ENCODE results near the gene BOD1. TPM values are rescaled to one million over a fixed set of nuclear protein-coding genes. Genes with fewer than 3 reads are reported as not detected.

The BOD1 gene
- total RNA-seq, 4 donors from 2014 or later = 43.9 to 58.3 (median 48.3) TPM

DNA sequence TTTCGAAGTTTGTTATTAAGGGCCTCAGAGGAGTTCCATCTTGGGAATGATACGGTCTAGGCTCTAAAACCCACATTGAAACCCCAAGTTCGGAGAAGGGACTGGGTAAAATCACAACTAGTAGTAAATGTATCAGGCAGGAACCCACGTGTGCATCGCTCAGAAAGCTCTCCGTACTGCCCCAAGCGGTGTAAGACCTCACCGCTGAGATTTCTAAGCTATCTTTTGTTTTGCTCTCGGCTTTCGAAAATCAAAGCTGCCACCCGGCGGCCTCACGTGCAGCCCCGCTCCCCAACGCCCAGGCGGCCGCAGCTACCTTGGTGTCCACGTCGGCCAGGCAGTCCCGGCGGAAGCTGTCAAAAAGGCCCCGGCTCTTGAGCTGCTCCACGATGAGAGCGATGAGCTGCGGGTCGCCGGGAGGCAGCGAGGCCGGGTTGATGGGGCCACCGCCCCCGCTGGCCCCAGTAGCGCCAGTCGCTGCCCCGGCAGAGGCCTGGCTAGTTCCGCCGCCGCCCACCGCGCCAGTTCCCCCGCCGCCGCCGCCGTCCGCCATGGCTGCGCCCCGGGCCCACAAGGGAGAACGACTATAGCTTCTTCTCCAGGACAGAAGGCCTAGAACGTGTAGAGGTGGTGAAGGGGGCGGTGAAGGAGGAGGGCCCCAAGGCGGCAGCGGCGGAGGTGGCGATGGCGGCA lies 420 bp downstream of the BOD1 start:
- intact Hi-C loops (cut with DNase I) = loop anchor here (5.0 kb wide), 1 partner anchor 271 kb away; the partner anchor contains the start of gene CPEB4
- under 1% methylated on average over 36 of the region's 55 CpGs for WGBS
- H3K4me1 ChIP-seq = peaks cover 22 to 54% (median 47%) of the 10 kb centered on the region in 4 donors

DNA sequence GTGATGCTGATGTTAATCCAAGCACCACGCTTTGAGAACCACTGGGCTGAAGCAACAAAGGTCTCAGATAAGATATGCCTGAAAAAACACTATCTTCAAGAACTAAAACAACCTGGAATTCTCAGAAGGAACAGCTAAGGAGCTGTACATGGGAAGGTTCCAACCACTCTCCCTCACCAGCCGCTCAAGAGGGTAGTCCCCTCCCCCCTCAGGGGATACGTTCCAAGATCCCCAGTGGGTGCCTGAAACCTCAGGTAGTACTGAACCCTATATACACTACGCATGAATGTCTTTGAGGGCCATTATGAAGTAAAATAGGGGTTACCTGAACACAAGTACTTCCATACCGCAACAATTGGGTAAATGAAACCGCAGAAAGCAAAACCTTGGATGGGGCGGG lies 1.9 kb downstream of the BOD1 start:
- TF ChIP-seq POLR2AphosphoS5 (IDR thresholded peaks at IDR 0.05) (no peak), EP300 (IDR thresholded peaks at IDR 0.05) (no peak), POLR2A (IDR thresholded peaks at IDR 0.05; ENCODE audit: low read depth) (no peak)
- TF ChIP-seq, protein P1, sequence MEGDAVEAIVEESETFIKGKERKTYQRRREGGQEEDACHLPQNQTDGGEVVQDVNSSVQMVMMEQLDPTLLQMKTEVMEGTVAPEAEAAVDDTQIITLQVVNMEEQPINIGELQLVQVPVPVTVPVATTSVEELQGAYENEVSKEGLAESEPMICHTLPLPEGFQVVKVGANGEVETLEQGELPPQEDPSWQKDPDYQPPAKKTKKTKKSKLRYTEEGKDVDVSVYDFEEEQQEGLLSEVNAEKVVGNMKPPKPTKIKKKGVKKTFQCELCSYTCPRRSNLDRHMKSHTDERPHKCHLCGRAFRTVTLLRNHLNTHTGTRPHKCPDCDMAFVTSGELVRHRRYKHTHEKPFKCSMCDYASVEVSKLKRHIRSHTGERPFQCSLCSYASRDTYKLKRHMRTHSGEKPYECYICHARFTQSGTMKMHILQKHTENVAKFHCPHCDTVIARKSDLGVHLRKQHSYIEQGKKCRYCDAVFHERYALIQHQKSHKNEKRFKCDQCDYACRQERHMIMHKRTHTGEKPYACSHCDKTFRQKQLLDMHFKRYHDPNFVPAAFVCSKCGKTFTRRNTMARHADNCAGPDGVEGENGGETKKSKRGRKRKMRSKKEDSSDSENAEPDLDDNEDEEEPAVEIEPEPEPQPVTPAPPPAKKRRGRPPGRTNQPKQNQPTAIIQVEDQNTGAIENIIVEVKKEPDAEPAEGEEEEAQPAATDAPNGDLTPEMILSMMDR (IDR thresholded peaks at IDR 0.05) = no peak
- WGBS = 88% methylated on average over 7 of the region's 7 CpGs
- Histone ChIP-seq H3K4me1 (peaks cover 22 to 54% (median 47%) of the 10 kb centered on the region in 4 donors), H3K4me3 (peak overlapping the region; percentile 76 to 99 (median 92)), H3K27ac (replicated peaks in 1 of 4) (no peak overlapping the region), H3K36me3 (peaks cover 13 to 37% (median 26%) of the 10 kb centered on the region in 4 donors), H3K9me3 (no peaks in the 10 kb centered on the region), H3K27me3 (no peaks in the 10 kb centered on the region)
- intact Hi-C loops (cut with DNase I) = no loop called here
- no peak for DNase-seq (ENCODE audit: extremely low spot score)

More for the DNA sequence above, 420 bp downstream of the BOD1 start:
- Histone ChIP-seq H3K27ac (replicated peaks in 1 of 4) (peak overlapping the region; percentile 94 to 98 (median 96)), H3K4me3 (peak overlapping the region; percentile 76 to 99 (median 92)), H3K9me3 (no peaks in the 10 kb centered on the region), H3K27me3 (no peaks in the 10 kb centered on the region), H3K36me3 (peaks cover 6 to 23% (median 13%) of the 10 kb centered on the region in 4 donors)
- peak; percentile 92 for DNase-seq (ENCODE audit: extremely low spot score)
- TF ChIP-seq POLR2A (IDR thresholded peaks at IDR 0.05; ENCODE audit: low read depth) (no peak), POLR2AphosphoS5 (IDR thresholded peaks at IDR 0.05) (peak in 1 of 2 donors; percentile 40)
- TF ChIP-seq, protein P1 (IDR thresholded peaks at IDR 0.05) = peak; percentile 59 to 72 (median 63)

DNA sequence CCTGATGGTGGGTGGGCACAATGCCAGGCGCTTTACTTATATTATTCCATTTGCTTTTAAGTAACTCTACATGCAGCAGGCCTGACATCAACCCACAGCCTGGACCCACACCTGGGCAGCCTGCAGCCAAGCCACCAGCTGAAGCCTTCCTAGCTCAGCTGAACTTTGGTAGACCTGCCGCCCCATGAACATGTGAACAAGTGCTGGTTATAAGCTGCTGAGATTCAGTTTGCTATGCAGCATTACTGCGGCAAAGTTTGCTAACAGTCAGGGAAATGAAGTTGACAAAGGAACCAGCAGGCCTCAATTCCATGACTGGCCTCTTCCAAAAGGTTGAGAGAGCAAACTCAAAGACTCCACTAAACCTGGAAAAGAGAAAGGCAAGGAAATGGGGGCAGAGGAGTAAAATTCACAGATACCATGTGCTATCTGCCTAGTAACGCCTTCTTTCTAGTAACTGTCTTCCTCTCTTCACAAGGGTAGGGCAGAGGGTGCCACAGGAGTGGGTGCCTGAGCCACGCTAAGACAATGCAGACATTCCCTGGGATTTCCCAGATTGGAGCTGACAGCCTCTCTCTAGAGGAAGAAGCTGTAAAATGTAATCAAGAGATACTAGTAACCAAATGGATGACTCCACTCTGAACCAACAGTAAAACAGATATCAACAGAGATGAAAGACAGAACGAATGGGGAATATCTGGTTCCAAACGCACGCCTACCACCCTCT lies 2.9 kb downstream of the BOD1 start:
- WGBS = 85% methylated on average over 8 of the region's 8 CpGs
- peaks cover 20 to 47% (median 33%) of the 10 kb centered on the region in 4 donors for H3K36me3 ChIP-seq

DNA sequence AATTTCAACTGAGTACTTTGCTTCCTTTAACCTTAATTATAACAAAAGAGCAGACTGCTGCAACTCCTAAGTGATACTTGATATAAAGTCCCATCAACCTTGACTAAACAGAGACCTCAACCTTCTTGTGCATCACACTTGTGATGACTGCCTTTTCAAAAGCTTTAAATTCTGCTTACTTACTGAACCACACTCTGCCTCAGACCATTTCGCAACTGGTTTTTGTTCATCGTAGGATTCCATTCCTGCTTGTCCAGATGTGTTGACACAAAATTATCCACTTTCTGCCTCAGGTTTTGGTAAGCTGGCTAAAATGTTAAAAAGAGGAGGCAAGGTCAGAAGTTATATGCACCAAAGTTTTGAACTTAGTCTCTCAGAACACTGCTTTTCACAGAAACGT lies 3.5 kb downstream of the BOD1 start:
- 71% methylated on average over 3 of the region's 3 CpGs for WGBS
- Histone ChIP-seq H3K36me3 (peaks cover 24 to 54% (median 39%) of the 10 kb centered on the region in 4 donors), H3K9me3 (no peaks in the 10 kb centered on the region), H3K4me1 (peaks cover 22 to 54% (median 43%) of the 10 kb centered on the region in 4 donors), H3K27ac (replicated peaks in 1 of 4) (no peak overlapping the region), H3K4me3 (no peak overlapping the region), H3K27me3 (no peaks in the 10 kb centered on the region)
- intact Hi-C loops (cut with DNase I) = no loop called here
- no peak for DNase-seq (ENCODE audit: extremely low spot score)
- TF ChIP-seq, protein P1 (IDR thresholded peaks at IDR 0.05) = no peak
- TF ChIP-seq EP300 (IDR thresholded peaks at IDR 0.05) (no peak), POLR2A (IDR thresholded peaks at IDR 0.05; ENCODE audit: low read depth) (no peak), POLR2AphosphoS5 (IDR thresholded peaks at IDR 0.05) (no peak)

More for the DNA sequence above, 2.9 kb downstream of the BOD1 start:
- no peak overlapping the region for H3K27ac ChIP-seq (replicated peaks in 1 of 4)
- TF ChIP-seq POLR2AphosphoS5 (IDR thresholded peaks at IDR 0.05) (no peak), EP300 (IDR thresholded peaks at IDR 0.05) (no peak), POLR2A (IDR thresholded peaks at IDR 0.05; ENCODE audit: low read depth) (no peak)
- TF ChIP-seq, protein P1 (IDR thresholded peaks at IDR 0.05) = no peak
- no peaks in the 10 kb centered on the region for H3K9me3 ChIP-seq
- H3K27me3 ChIP-seq = no peaks in the 10 kb centered on the region
- intact Hi-C loops (cut with DNase I) = no loop called here
- DNase-seq (ENCODE audit: extremely low spot score) = no peak
- peak overlapping the region in 1 of 4 donors; percentile 94 for H3K4me3 ChIP-seq
- H3K4me1 ChIP-seq = peaks cover 22 to 54% (median 43%) of the 10 kb centered on the region in 4 donors
